Esophagus squamous epithelium (tissue), 4 donors: Measurements from ENCODE around the gene DGLUCY.

ENCODE experiments used
- CTCF ChIP-seq, 6 experiments: fragments of 450-650 bp in 4 of 6; fragments of 200-600 bp in 2 of 6; sonication (generic) in 2 of 6; IDR thresholded peaks; one replicate each; pipeline ENCODE4 v1.5.1; 2016 to 2019; ENCODE audit warnings: antibody characterized with exemption in 6 of 6, mild to moderate bottlenecking in 4 of 6, moderate library complexity in 4 of 6
- POLR2A ChIP-seq, 4 donors: fragments of 450-650 bp; IDR thresholded peaks; one replicate each; pipeline ENCODE4 v1.6.1; 2017; ENCODE audit warnings: antibody characterized with exemption in 4 of 4, mild to moderate bottlenecking in 4 of 4, moderate library complexity in 3 of 4

DNA sequence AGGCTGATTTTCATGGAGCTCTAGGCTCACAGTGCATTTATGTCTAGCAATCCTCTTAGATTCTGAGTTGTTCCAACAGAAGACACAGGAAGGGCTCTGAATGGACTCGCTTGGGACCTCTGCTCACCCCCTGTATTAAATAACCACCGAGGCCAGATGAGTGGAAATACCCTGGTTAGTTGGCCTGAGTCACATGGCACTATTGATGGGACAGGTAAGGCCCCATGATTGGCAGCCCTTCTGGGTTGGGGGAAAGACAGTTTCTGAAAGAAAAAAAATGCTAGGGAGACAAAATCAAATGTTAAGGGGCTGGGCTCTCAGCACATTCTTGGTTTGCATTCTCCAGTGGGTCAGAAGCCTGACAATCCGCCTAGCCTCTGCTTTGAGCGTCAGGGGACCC, 14.8 kb downstream of the DGLUCY start:
- no peak for TF ChIP-seq CTCF (IDR thresholded peaks at IDR 0.05)
- TF ChIP-seq POLR2A (IDR thresholded peaks at IDR 0.05), result no peak
